Mesothelial cell of epicardium (in vitro differentiated cells): ENCODE results near the gene FAM169A. TPM values are rescaled to one million over a fixed set of nuclear protein-coding genes. Genes with fewer than 3 reads are reported as not detected.
"Not testable (repeated sequence)": the region's sequence is repeated elsewhere in the genome, so short reads cannot be mapped to it uniquely, and the experiment has no call there.

Experiments used
- DNase-seq, 2 experiments: peaks; one replicate each; pipeline ENCODE4 v3.0.0; 2021; ENCODE audit warnings: low spot score in 2 of 2; ENCODE audit not compliant: unreplicated experiment in 2 of 2
- H3K27ac Mint-ChIP-seq: 2 replicates; pipeline ENCODE4 v1.8.0; 2021; ENCODE audit warnings: mixed read lengths
- H3K27me3 Mint-ChIP-seq: 2 replicates; pipeline ENCODE4 v1.8.0; 2021; ENCODE audit warnings: low read depth, mixed read lengths
- H3K36me3 Mint-ChIP-seq: 2 replicates; pipeline ENCODE4 v1.8.0; 2021; ENCODE audit warnings: mixed read lengths
- H3K4me1 Mint-ChIP-seq: 2 replicates; pipeline ENCODE4 v1.8.0; 2021; ENCODE audit warnings: mixed read lengths
- H3K4me3 Mint-ChIP-seq: 2 replicates; pipeline ENCODE4 v1.8.0; 2021; ENCODE audit warnings: mild to moderate bottlenecking, moderate library complexity, mixed read lengths
- H3K9me3 Mint-ChIP-seq: 2 replicates; pipeline ENCODE4 v1.8.0; 2021; ENCODE audit warnings: mixed read lengths
- total RNA-seq: library from RNA; stranded (reverse); gene quantifications from 3 replicates; pipeline ENCODE4 v1.2.1, GENCODE V29; 2021
- TF ChIP-seq, protein P1 (sequence below): fragments of 200-600 bp; sonication (generic); IDR thresholded peaks from one replicate; pipeline ENCODE4 v1.5.0; 2021; ENCODE audit warnings: antibody characterized with exemption; ENCODE audit not compliant: unreplicated experiment

The FAM169A gene
- total RNA-seq, 1 donor from 2014 or later, result 23.7 TPM

DNA sequence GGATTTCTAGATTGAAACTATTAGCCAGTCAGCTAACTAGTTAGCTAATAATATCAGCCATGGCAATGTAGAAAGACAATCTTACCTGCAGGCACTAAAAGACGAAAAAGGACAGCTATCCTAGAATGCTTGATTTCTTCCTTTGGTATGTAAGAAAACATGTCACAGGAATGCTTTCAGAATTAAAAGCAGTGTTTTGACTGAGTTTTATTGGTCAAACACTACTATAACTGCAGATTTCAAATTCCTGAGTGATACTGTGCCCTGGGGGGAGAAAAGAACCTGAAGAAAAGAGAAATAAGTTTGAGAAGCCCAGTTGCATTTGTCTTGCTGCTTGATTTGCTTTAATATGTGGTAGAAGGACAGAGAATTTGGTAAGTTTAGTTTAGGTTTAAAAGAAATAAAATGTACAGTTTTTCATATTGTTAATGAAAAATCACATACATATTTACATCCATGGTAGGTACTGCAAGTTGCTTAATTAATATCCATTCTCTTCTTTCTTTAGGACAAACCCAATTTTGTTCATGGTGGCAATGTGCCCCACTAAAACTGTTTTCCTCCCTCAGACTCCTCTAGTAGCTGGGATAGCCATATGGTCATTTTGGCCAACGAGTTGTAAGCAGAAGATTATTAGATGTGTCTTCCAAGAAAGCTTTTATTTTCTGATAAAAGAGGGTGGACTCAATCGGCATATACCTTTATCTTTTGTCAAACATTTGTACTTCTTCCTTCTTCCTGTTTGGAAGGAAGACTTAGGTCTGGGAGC lies 4.3 kb upstream of the FAM169A start:
- H3K27me3 Mint-ChIP-seq, result peaks cover 10% of the 10 kb centered on the region
- peak overlapping the region; percentile 76 for H3K27ac Mint-ChIP-seq
- TF ChIP-seq, protein P1, sequence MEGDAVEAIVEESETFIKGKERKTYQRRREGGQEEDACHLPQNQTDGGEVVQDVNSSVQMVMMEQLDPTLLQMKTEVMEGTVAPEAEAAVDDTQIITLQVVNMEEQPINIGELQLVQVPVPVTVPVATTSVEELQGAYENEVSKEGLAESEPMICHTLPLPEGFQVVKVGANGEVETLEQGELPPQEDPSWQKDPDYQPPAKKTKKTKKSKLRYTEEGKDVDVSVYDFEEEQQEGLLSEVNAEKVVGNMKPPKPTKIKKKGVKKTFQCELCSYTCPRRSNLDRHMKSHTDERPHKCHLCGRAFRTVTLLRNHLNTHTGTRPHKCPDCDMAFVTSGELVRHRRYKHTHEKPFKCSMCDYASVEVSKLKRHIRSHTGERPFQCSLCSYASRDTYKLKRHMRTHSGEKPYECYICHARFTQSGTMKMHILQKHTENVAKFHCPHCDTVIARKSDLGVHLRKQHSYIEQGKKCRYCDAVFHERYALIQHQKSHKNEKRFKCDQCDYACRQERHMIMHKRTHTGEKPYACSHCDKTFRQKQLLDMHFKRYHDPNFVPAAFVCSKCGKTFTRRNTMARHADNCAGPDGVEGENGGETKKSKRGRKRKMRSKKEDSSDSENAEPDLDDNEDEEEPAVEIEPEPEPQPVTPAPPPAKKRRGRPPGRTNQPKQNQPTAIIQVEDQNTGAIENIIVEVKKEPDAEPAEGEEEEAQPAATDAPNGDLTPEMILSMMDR, result no peak
- DNase-seq, result no peak
- peaks cover 34% of the 10 kb centered on the region for H3K4me1 Mint-ChIP-seq
- H3K4me3 Mint-ChIP-seq, result no peak overlapping the region
- H3K36me3 Mint-ChIP-seq, result no peaks in the 10 kb centered on the region
- peaks cover 16% of the 10 kb centered on the region for H3K9me3 Mint-ChIP-seq

DNA sequence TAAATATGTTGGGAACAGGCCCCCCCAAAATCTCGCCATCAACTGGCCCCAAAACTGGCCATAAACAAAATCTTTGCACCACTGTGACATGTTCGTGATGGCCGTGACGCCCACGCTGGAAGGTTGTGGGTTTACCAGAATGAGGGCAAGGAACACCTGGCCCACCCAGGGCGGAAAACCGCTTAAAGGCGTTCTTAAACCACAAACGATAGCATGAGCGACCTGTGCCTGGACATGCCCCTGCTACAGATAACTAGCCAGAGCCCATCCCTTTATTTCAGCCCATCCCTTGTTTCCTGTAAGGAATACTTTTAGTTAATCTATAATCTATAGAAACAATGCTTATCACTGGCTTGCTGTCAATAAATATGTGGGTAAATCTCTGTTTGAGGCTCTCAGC lies 3.2 kb upstream of the FAM169A start:
- not testable (repeated sequence) for H3K36me3 Mint-ChIP-seq, H3K4me3 Mint-ChIP-seq, DNase-seq
- Mint-ChIP-seq H3K4me1 (peaks cover 44% of the 10 kb centered on the region), H3K9me3 (peaks cover 16% of the 10 kb centered on the region), H3K27ac (peak overlapping the region; percentile 76), H3K27me3 (peaks cover 21% of the 10 kb centered on the region)

GRCh38 chr5:74866596-74867162 lies 492 bp upstream of the FAM169A start:
- TF ChIP-seq, protein P1, result no peak
- peaks cover 26% of the 10 kb centered on the region for H3K27me3 Mint-ChIP-seq
- peak overlapping the region; percentile 91 for H3K27ac Mint-ChIP-seq
- H3K36me3 Mint-ChIP-seq, result no peaks in the 10 kb centered on the region
- no peak for DNase-seq
- peak overlapping the region; percentile 74 for H3K4me3 Mint-ChIP-seq
- H3K4me1 Mint-ChIP-seq, result peaks cover 62% of the 10 kb centered on the region
- no peaks in the 10 kb centered on the region for H3K9me3 Mint-ChIP-seq

DNA sequence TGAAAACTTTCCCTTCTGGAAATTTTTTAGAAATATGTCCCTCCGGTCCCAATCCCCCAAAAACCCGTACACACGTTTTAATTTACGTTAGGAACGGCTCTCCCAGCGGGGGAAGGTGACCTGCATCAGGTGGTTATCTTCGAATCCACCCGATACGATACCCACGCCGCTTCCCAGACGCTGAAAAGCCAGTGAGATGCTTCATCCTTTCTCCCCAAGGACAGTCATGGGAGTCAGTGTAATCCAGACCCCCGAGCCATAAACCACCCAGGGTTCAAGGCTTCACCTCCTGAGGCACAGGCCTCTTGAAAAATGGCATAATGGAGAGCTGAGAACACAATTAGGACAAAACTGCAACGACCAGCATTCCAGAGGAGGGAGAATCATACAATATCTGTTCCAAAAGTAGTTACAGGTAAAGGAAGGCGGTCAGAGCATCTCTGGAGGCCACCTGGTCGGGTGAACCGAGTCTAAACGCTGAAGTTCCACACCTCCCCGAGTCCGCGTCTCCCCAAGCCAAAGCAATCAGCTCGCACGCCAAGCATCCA lies 857 bp downstream of the FAM169A start:
- peaks cover 56% of the 10 kb centered on the region for H3K4me1 Mint-ChIP-seq

GRCh38 chr5:74864823-74865222 lies 1.4 kb downstream of the FAM169A start:
- TF ChIP-seq, protein P1, result no peak
- no peaks in the 10 kb centered on the region for H3K36me3 Mint-ChIP-seq
- H3K9me3 Mint-ChIP-seq, result no peaks in the 10 kb centered on the region
- DNase-seq, result no peak
- peak overlapping the region; percentile 94 for H3K4me3 Mint-ChIP-seq
- peaks cover 55% of the 10 kb centered on the region for H3K4me1 Mint-ChIP-seq
- peaks cover 26% of the 10 kb centered on the region for H3K27me3 Mint-ChIP-seq
- H3K27ac Mint-ChIP-seq, result peak overlapping the region; percentile 99

More for the DNA sequence above, 857 bp downstream of the FAM169A start:
- no peaks in the 10 kb centered on the region for H3K9me3 Mint-ChIP-seq
- H3K27ac Mint-ChIP-seq, result peak overlapping the region; percentile 99
- peaks cover 26% of the 10 kb centered on the region for H3K27me3 Mint-ChIP-seq
- H3K36me3 Mint-ChIP-seq, result no peaks in the 10 kb centered on the region
- H3K4me3 Mint-ChIP-seq, result peak overlapping the region; percentile 94
- TF ChIP-seq, protein P1, result no peak
- DNase-seq, result no peak

- Mint-ChIP-seq H3K4me1 (peaks cover 44% of the 10 kb centered on the region), H3K27me3 (peaks cover 26% of the 10 kb centered on the region)
- DNase-seq, result no peak
Observed at GRCh38 chr5:74863726-74864125, 2.5 kb downstream of the FAM169A start.

More at GRCh38 chr5:74863726-74864125, 2.5 kb downstream of the FAM169A start:
- no peak overlapping the region for H3K27ac Mint-ChIP-seq
- H3K4me3 Mint-ChIP-seq, result no peak overlapping the region
- no peaks in the 10 kb centered on the region for H3K9me3 Mint-ChIP-seq
- TF ChIP-seq, protein P1, result no peak
- H3K36me3 Mint-ChIP-seq, result no peaks in the 10 kb centered on the region
